Stimulated activated naive CD8-positive, alpha-beta T cell treated with anti-CD3 and anti-CD28 coated beads, Interleukin-15, Interleukin-2, amounts not matched to agents 100 ng/mL and 50 ng/mL, for 24 hours (primary cell): Measurements from ENCODE around the gene AKR1A1.

ENCODE experiments used
- H3K27ac Mint-ChIP-seq: one replicate; pipeline ENCODE4 v1.8.0; 2021; ENCODE audit warnings: mild to moderate bottlenecking, mixed read lengths
- H3K27me3 Mint-ChIP-seq: one replicate; pipeline ENCODE4 v1.8.0; 2021; ENCODE audit warnings: mixed read lengths
- H3K36me3 Mint-ChIP-seq: one replicate; pipeline ENCODE4 v1.8.0; 2021; ENCODE audit warnings: low read depth, mixed read lengths
- H3K4me1 Mint-ChIP-seq: one replicate; pipeline ENCODE4 v1.8.0; 2021; ENCODE audit warnings: low read depth, mixed read lengths
- H3K4me3 Mint-ChIP-seq: one replicate; pipeline ENCODE4 v1.8.0; 2021; ENCODE audit warnings: mild to moderate bottlenecking, mixed read lengths
- H3K9me3 Mint-ChIP-seq: one replicate; pipeline ENCODE4 v1.8.0; 2021; ENCODE audit warnings: mixed read lengths

AKR1A1 gene

DNA sequence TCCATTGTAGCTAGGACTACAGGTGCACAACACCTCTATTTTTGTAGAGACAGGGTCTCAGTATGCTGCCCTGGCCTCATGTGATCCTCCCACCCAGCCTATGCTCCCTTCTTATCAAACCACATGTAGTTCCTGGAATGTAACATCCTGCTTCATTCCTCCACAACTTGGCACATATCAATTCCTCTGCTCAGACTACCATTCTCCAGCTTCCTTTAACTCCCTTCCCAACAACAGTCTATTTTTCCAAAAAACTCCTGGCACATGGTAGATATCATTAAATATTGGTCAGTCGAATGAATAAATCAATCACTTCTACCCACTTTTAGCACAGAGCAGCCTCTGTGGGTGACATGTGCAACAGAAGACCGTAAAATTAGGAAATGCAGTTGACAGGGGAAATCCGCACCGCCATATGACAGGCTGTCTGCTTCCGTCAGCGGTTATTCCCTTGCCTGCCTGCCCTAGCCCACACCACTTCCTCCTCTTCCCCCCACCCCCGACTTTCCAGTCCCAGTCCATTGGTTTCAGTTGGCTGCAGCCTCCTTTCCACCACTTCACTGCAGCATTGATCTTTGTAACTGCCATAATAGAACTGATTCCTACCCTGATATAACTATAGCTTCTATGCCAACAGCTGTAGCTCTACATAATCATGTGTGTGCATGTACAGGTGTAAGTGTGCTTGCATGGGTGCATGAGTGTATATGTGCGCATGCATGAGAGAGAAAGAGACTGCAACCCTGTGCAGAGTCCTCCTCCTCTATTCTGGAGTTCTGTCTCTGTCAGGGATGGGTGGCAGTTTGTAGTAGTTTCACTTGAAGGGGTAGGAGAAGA lies 6.8 kb upstream of the AKR1A1 start:
- Mint-ChIP-seq H3K4me3 (peak overlapping the region; percentile 71), H3K27me3 (no peaks in the 10 kb centered on the region), H3K4me1 (peaks cover 50% of the 10 kb centered on the region), H3K36me3 (no peaks in the 10 kb centered on the region), H3K27ac (peak overlapping the region; percentile 89), H3K9me3 (no peaks in the 10 kb centered on the region)

DNA sequence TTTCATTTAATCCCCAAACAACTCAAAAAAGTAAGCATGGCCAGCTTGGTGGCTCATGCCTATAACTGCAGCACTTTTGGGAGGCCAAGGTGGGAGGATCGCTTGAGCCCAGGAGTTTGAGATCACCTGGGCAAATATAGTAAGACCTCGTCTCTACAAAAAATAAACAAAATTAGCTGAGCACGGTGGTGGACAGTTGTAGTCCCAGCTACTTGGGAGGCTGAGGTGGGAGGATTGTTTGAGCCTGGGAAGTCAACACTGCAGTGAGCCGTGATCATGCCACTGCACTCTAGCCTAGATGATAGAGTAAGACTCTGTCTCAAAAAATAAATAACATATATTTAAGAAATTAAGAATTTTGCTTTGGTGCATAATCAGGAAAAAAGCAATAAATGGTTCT lies 6.1 kb upstream of the AKR1A1 start:
- Mint-ChIP-seq H3K27ac (peak overlapping the region; percentile 89), H3K9me3 (no peaks in the 10 kb centered on the region), H3K27me3 (no peaks in the 10 kb centered on the region), H3K4me1 (peaks cover 52% of the 10 kb centered on the region), H3K4me3 (peak overlapping the region; percentile 71), H3K36me3 (no peaks in the 10 kb centered on the region)

DNA sequence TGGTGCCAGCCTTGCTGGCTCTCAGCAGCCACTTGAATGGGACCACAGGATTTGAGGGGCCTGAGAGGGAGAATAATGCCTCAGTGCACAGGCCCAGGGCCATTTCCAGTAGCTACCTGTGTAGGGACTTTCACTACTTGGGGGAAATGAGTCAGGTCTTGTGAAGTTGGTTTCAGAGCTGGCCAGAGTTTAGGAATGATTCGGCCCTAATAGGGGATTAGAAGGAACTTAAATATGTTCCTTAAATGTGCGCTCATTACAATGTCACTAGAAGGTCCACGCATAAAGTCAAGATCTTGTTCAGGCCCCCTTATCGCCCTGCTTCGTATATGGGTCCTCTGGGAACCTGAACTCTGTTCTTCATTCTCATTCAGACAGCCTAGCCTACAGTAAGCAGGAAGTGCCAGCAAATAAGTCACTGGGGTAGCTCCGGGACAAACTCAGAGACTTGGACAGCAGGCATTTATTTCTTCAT lies 5.6 kb upstream of the AKR1A1 start:
- Mint-ChIP-seq H3K27me3 (no peaks in the 10 kb centered on the region), H3K4me3 (peak overlapping the region; percentile 56), H3K36me3 (no peaks in the 10 kb centered on the region), H3K9me3 (no peaks in the 10 kb centered on the region), H3K4me1 (peaks cover 55% of the 10 kb centered on the region), H3K27ac (peak overlapping the region; percentile 77)

DNA sequence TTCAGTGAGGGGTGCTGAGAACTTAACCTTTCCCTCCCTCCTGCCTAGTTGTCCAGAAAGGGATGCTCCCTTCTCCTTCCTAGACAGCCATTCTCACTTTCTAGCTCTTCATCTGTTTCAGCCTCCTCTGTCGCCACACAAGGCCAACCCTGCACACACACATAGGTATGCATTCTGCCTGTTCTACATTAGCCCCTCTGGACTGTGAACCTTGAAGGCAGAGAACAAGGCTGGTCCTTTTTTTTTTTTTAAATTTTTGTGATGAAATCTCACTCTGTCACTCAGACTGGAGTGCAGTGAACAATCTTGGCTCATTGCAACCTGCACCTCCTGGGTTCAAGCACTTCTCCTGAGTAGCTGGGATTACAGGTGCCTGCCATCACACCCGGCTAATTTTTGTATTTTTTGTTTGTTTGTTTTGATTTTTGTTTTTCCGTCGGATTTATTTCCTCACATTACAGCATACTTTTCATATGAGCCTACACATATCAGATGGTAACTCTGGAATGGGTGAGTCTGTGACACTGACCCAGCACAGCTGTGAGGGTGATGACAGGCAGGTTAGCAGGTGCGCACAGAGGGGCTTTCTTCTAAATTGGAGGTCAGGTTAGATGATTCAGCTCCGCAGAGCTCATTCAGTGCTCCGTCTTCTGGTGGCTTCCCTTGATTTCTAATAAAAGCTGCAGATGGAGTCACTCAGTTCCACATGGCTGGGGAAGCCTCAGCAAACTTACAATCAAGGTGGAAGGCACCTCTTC lies 4.9 kb upstream of the AKR1A1 start:
- Mint-ChIP-seq H3K27me3 (no peaks in the 10 kb centered on the region), H3K27ac (peak overlapping the region; percentile 77), H3K4me3 (peak overlapping the region; percentile 56)

DNA sequence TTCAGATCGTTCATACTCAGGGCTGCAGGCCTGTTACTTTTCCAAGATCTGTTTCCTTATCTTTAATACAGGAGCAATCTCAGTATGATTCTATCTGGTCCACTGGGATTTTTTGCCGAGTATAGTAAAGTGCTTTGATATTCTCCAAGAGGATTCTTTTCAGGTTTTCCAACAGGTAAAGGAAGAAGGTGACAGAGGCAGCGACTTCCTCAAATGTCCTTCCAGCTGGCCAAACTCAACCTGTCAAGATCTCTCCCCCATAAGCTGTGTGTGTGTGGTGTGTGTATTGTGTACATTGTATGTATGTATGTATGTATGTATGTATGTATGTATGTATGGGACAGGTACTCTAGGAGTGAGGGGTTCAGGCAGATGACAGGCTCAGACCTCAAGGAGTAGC lies 1.1 kb downstream of the AKR1A1 start:
- Mint-ChIP-seq H3K36me3 (peaks cover 18% of the 10 kb centered on the region), H3K27ac (peak overlapping the region; percentile 96), H3K4me3 (peak overlapping the region; percentile 99), H3K27me3 (no peaks in the 10 kb centered on the region), H3K9me3 (no peaks in the 10 kb centered on the region), H3K4me1 (peaks cover 33% of the 10 kb centered on the region)

More for the DNA sequence above, 4.9 kb upstream of the AKR1A1 start:
- no peaks in the 10 kb centered on the region for H3K36me3 Mint-ChIP-seq
- no peaks in the 10 kb centered on the region for H3K9me3 Mint-ChIP-seq
- H3K4me1 Mint-ChIP-seq: peaks cover 60% of the 10 kb centered on the region

DNA sequence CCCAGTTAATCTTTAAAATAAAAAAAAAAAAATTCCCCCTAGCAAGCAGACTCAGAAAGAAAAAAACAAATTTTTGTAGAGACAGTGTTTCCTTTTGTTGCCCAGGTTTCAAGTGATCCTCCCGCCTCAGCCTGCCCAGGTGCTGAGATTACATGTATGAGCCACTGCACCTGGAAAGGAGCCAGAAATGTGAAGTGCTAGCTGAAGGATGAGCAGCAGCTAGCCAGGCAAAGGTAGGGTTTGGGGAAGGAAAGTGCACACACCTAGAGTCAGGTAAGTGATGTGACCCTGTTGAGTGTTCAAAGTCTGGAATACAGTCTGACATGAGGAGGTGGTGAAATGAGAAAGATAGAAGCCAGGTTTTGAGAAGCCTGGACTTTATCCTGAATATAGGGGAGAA lies 1.7 kb downstream of the AKR1A1 start:
- no peaks in the 10 kb centered on the region for H3K27me3 Mint-ChIP-seq
- peak overlapping the region; percentile 80 for H3K4me3 Mint-ChIP-seq
- peak overlapping the region; percentile 76 for H3K27ac Mint-ChIP-seq
- H3K4me1 Mint-ChIP-seq: peaks cover 32% of the 10 kb centered on the region
- H3K9me3 Mint-ChIP-seq: no peaks in the 10 kb centered on the region
- peaks cover 20% of the 10 kb centered on the region for H3K36me3 Mint-ChIP-seq

DNA sequence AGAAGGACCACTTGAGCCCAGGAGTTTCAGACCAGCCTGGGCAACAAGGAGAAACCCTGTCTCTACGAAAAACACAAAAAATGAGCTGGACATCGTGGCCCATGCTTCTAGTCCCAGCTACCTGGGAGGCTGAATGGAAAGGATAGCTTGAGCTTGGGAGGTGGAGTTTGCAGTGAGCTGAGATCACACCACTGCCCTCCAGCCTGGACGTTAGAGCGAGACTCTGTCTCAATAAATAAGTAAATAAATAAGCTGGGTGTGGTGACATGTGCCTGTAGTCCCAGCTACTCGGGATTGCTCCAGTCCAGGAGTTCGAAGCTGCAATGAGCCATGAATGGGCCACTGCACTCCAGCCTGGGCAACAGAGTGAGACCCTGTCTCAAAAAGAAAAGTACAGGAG lies 3.6 kb downstream of the AKR1A1 start:
- no peak overlapping the region for H3K27ac Mint-ChIP-seq
- no peaks in the 10 kb centered on the region for H3K27me3 Mint-ChIP-seq
- no peak overlapping the region for H3K4me3 Mint-ChIP-seq
- H3K9me3 Mint-ChIP-seq: no peaks in the 10 kb centered on the region
- H3K36me3 Mint-ChIP-seq: peaks cover 30% of the 10 kb centered on the region
- peaks cover 41% of the 10 kb centered on the region for H3K4me1 Mint-ChIP-seq

DNA sequence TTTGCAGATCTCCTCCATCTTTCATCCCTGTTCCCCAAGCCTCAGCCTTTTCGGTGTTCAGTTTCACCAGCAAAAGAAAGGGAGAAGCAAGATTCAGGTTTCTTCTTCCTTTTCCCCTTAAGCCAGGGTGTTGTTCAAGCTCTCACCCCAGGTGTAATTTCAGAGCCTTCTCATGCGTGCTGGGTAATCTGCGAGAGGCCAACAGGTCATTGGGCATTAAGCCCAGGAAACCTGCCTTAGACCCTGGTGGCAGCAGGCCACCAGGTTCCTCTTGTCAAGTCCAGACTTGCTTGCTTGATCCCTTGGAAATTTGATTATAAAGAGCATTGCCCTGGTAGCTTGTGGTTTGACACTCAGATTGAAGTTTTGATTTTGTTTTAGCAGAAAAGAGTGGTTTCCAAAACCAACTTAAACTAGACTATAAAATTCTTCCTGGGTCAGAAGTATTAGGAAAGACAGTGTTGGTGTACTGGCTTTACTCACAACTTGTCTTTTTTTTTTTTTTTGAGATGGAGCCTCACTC lies 6.9 kb downstream of the AKR1A1 start:
- H3K9me3 Mint-ChIP-seq: no peaks in the 10 kb centered on the region
- no peaks in the 10 kb centered on the region for H3K27me3 Mint-ChIP-seq
- H3K27ac Mint-ChIP-seq: peak overlapping the region; percentile 47
- H3K36me3 Mint-ChIP-seq: peaks cover 51% of the 10 kb centered on the region
- no peak overlapping the region for H3K4me3 Mint-ChIP-seq
- H3K4me1 Mint-ChIP-seq: peaks cover 27% of the 10 kb centered on the region

DNA sequence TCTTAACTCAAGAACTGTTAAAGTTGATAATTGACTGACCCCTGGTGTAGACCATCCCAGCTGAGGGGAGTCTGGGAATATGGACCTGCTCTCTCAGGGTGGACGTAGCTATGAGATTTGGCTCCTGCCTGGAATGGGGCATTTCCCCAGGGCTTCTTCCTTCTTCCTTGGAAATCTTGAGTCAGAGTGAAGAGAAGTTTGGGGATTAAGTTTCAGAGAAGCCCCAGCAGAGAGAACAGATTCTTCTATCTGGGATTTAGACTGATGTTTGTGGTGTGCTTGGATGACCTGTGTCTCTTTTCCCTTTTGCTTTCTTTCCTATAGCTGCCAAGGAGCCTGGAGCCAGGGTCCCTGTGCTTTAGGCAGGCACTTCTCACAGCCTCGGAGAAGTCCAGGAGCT lies 13.2 kb downstream of the AKR1A1 start:
- H3K36me3 Mint-ChIP-seq: peaks cover 73% of the 10 kb centered on the region
- H3K9me3 Mint-ChIP-seq: no peaks in the 10 kb centered on the region
- no peaks in the 10 kb centered on the region for H3K27me3 Mint-ChIP-seq
- H3K4me3 Mint-ChIP-seq: no peak overlapping the region
- H3K4me1 Mint-ChIP-seq: peaks cover 8% of the 10 kb centered on the region
- peak overlapping the region; percentile 31 for H3K27ac Mint-ChIP-seq

DNA sequence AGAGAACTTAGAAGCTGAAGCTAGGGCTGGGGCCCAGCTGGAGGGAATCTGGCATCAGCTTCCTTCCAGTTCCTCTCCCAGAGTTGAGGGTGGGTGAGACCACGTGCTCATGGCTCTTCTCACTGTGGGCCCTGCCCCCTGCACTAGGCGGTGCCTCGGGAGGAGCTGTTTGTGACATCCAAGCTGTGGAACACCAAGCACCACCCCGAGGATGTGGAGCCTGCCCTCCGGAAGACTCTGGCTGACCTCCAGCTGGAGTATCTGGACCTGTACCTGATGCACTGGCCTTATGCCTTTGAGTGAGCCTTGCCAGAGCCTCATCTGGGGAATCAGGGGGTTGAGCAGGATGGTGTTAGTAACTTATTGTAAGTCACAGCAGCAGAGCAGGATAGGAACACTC lies 16.1 kb downstream of the AKR1A1 start:
- Mint-ChIP-seq H3K9me3 (no peaks in the 10 kb centered on the region), H3K27ac (no peak overlapping the region), H3K4me1 (peaks cover 4% of the 10 kb centered on the region), H3K36me3 (peaks cover 67% of the 10 kb centered on the region), H3K4me3 (no peak overlapping the region), H3K27me3 (no peaks in the 10 kb centered on the region)

DNA sequence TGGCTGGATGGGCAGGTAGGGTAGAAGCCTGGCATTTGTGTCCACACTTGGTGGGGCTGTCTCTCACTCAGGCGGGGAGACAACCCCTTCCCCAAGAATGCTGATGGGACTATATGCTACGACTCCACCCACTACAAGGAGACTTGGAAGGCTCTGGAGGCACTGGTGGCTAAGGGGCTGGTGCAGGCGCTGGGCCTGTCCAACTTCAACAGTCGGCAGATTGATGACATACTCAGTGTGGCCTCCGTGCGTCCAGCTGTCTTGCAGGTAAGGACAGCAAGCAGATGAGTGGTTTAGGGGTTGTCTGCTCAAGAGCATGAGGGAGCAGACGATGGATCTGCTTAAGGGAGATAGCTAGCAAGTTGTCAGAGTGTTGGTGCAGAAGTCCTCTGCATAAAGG lies 17.3 kb downstream of the AKR1A1 start:
- no peaks in the 10 kb centered on the region for H3K9me3 Mint-ChIP-seq
- H3K4me3 Mint-ChIP-seq: no peak overlapping the region
- peaks cover 62% of the 10 kb centered on the region for H3K36me3 Mint-ChIP-seq
- no peak overlapping the region for H3K27ac Mint-ChIP-seq
- no peaks in the 10 kb centered on the region for H3K27me3 Mint-ChIP-seq
- H3K4me1 Mint-ChIP-seq: no peaks in the 10 kb centered on the region

DNA sequence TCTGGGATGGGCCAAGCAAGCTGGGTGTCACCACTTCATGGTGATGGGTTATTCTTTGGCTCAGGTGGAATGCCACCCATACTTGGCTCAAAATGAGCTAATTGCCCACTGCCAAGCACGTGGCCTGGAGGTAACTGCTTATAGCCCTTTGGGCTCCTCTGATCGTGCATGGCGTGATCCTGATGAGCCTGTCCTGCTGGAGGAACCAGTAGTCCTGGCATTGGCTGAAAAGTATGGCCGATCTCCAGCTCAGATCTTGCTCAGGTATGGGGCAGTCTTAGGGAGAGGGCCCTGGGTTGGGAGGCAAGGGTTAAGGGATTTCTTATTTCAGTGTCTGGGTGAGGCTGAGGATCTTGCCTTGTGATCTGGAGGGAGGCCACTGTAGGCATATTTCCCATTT lies 17.8 kb downstream of the AKR1A1 start:
- H3K36me3 Mint-ChIP-seq: peaks cover 57% of the 10 kb centered on the region
- no peaks in the 10 kb centered on the region for H3K9me3 Mint-ChIP-seq
- no peak overlapping the region for H3K4me3 Mint-ChIP-seq
- no peak overlapping the region for H3K27ac Mint-ChIP-seq
- no peaks in the 10 kb centered on the region for H3K4me1 Mint-ChIP-seq
- H3K27me3 Mint-ChIP-seq: no peaks in the 10 kb centered on the region

DNA sequence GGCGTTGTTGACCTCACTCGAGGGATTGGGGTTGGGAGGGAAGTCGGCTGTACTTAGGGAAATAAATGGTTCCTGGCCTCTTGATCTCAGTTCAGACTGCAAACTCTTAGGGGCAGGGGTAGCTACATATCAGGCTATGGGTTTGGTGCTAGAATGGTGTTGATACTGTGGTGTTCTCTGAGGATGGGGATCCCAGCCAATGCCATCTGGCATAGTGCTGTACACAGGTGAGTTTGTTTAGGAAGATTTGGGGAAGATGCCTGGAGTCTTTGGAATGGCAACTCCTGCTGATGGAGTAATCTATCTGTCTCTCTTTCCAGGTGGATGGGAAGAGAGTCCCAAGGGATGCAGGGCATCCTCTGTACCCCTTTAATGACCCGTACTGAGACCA lies 18.9 kb downstream of the AKR1A1 start:
- Mint-ChIP-seq H3K4me1 (no peaks in the 10 kb centered on the region), H3K27ac (no peak overlapping the region), H3K27me3 (no peaks in the 10 kb centered on the region), H3K36me3 (peaks cover 48% of the 10 kb centered on the region), H3K4me3 (no peak overlapping the region), H3K9me3 (no peaks in the 10 kb centered on the region)

DNA sequence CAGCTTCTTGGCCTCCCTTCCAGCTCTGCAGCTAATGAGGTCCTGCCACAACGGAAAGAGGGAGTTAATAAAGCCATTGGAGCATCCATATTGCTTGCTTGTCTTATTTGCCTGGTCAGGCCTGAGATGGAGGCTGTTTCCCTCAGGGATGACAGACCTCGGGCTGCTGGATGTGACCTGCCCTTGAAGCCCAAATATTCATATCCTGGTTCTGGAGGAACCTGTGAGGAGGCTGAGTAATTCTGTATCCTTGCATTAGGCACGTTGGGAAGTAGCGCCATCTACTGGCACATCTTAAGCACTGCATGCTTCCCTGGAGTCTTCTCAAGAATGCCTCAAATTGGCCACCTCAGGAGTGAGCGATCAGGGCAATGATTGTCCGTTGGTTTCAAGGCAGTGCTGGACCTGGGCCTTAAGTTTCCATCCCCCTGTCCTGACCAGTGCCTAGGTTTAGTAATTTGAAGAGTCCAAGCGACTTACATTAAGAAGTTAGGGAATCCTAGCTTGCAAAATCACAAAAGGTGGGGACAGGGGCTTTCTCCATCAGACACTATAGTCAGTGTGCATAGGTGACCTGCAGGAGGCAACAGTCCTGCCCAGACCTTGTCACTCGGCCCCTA lies 19.4 kb downstream of the AKR1A1 start:
- H3K4me3 Mint-ChIP-seq: no peak overlapping the region
- H3K27ac Mint-ChIP-seq: no peak overlapping the region
- H3K9me3 Mint-ChIP-seq: no peaks in the 10 kb centered on the region
- H3K36me3 Mint-ChIP-seq: peaks cover 47% of the 10 kb centered on the region
- no peaks in the 10 kb centered on the region for H3K4me1 Mint-ChIP-seq
- H3K27me3 Mint-ChIP-seq: no peaks in the 10 kb centered on the region

DNA sequence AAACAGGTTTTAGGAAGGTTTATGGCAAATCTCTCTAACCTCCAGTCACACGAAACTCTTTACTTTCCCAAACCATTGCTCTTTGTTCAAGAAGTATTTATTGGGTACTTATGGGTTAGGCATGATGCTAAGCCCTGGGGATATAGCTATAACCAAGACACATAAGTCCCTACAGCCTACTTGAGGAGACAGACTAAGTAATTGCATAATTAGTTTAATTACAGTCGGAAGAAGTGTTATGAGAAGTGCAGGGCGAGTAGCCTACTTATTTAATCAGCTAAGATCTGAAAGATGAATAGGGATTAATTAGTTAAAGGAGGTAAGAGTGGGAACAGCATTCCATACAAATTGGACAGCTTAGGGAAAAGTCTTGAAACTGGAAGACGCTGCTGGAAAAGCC lies 20.0 kb downstream of the AKR1A1 start:
- no peaks in the 10 kb centered on the region for H3K9me3 Mint-ChIP-seq
- H3K27ac Mint-ChIP-seq: no peak overlapping the region
- no peaks in the 10 kb centered on the region for H3K4me1 Mint-ChIP-seq
- no peaks in the 10 kb centered on the region for H3K27me3 Mint-ChIP-seq
- peaks cover 47% of the 10 kb centered on the region for H3K36me3 Mint-ChIP-seq
- H3K4me3 Mint-ChIP-seq: no peak overlapping the region
